HepG2 (cell line): ENCODE data around the gene NFKBIZ. TPM values are rescaled to one million over a fixed set of nuclear protein-coding genes. Genes with fewer than 3 reads are reported as not detected.

Experiments used
- ATAC-seq: fragments of 200-7000 bp; cut with Tn5 transposase; 3 replicates; pipeline ENCODE4 v1.9.1; 2020; ENCODE audit warnings: mild to moderate bottlenecking, moderate library complexity
- BruUV-seq: library from RNA; stranded (reverse); fragments of 400-500 nt; replicated peaks from 2 replicates; lab custom pipeline; 2021; lab: Mats Ljungman, UMichigan
- CTCF ChIA-PET: fragments of 300-600 bp; formaldehyde crosslinking; extraction: SDS; loops from one replicate; lab custom pipeline; 2021; ENCODE audit warnings: low total read pairs, inconsistent platforms, low intra/inter-chr PET ratio; lab: Yijun Ruan, JAX
- POLR2A ChIA-PET: fragments of 350-600 bp; sonication (Branson Sonifier 250); formaldehyde crosslinking; loops from one replicate; lab custom pipeline; 2020; ENCODE audit warnings: antibody characterized with exemption, inconsistent platforms; lab: Yijun Ruan, JAX
- DNase-seq: peaks from one replicate; pipeline ENCODE4 v3.0.0-alpha.2; 2015; ENCODE audit warnings: low spot score
- FAIRE-seq: peaks from 3 replicates; lab custom pipeline; 2011; peaks lifted over from hg19 to GRCh38; lab: Jason Lieb, UNC
- H2AFZ ChIP-seq: one replicate; pipeline ENCODE4 v1.6.1; 2011; ENCODE audit warnings: low read length, inconsistent platforms
- H3K27ac ChIP-seq: fragments of 300-600 bp; 3 replicates; pipeline ENCODE4 v1.8.0; 2011; ENCODE audit warnings: mixed run types, mild to moderate bottlenecking, mixed read lengths, low read length, inconsistent platforms; ENCODE audit not compliant: insufficient read depth; ENCODE audit errors: extremely low read length
- H3K27me3 ChIP-seq, 2 experiments: fragments of 200-600 bp in 1 of 2; 2 replicates in 1 of 2; 3 replicates in 1 of 2; pipeline versions ENCODE4 v1.6.0 to v1.8.0; 2011; ENCODE audit warnings: low read length in 2 of 2, mild to moderate bottlenecking in 2 of 2, moderate library complexity in 2 of 2, inconsistent platforms in 1 of 2; ENCODE audit not compliant: insufficient read depth in 2 of 2, control insufficient read depth in 1 of 2
- H3K36me3 ChIP-seq, 2 experiments: fragments of 200-600 bp in 1 of 2; replicated peaks in 1 of 2; 2 replicates in 1 of 2; 3 replicates in 1 of 2; pipeline versions ENCODE4 v1.5.1 to v1.8.0; 2011; ENCODE audit warnings: low read length in 2 of 2, inconsistent platforms in 1 of 2; ENCODE audit not compliant: insufficient read depth in 2 of 2, control insufficient read depth in 1 of 2
- H3K4me1 ChIP-seq: 2 replicates; pipeline ENCODE4 v1.5.1; 2012; ENCODE audit warnings: low read length, inconsistent platforms; ENCODE audit not compliant: insufficient read depth
- H3K4me2 ChIP-seq: 2 replicates; pipeline ENCODE4 v1.6.0; 2011; ENCODE audit warnings: low read depth, low read length, inconsistent platforms
- H3K4me3 ChIP-seq, 3 experiments: fragments of 200-600 bp in 1 of 3; sonication (generic), shearing (Covaris generic) in 1 of 3; replicated peaks in 1 of 3; 2 replicates each; pipeline ENCODE4 v1.5.1; 2011 to 2016; ENCODE audit warnings: low read length in 3 of 3, inconsistent platforms in 2 of 3, low read depth in 2 of 3, mild to moderate bottlenecking in 2 of 3, control low read depth in 1 of 3, mixed read lengths in 1 of 3; ENCODE audit not compliant: insufficient read depth in 1 of 3
- H3K79me2 ChIP-seq: one replicate; pipeline ENCODE4 v1.6.1; 2011; ENCODE audit warnings: low read length, inconsistent platforms; ENCODE audit not compliant: insufficient read depth
- H3K9ac ChIP-seq: 2 replicates; pipeline ENCODE4 v1.6.0; 2011; ENCODE audit warnings: mild to moderate bottlenecking, low read depth, low read length, inconsistent platforms; ENCODE audit not compliant: insufficient read depth
- H3K9me3 ChIP-seq: 2 replicates; pipeline ENCODE4 v1.5.1; 2012; ENCODE audit warnings: mild to moderate bottlenecking, low read length
- H4K20me1 ChIP-seq: 2 replicates; pipeline ENCODE4 v1.6.0; 2011; ENCODE audit warnings: inconsistent platforms, mild to moderate bottlenecking, low read length, moderate library complexity; ENCODE audit not compliant: insufficient read depth
- AGO2 ChIP-seq: fragments of 200-400 bp; formaldehyde crosslinking; optimal IDR thresholded peaks from 2 replicates; pipeline ENCODE3; 2017; ENCODE audit warnings: mild to moderate bottlenecking, low read depth, low read length, moderate library complexity
- CEBPG ChIP-seq: IDR thresholded peaks from 2 replicates; pipeline ENCODE4 v1.6.1; 2016
- E2F1 ChIP-seq: sonication (generic); formaldehyde crosslinking; IDR thresholded peaks from 2 replicates; pipeline ENCODE4 v1.5.0; 2020; ENCODE audit warnings: missing genetic modification reagents
- FOXO4 ChIP-seq: sonication (generic); formaldehyde crosslinking; conservative IDR thresholded peaks from 2 replicates; pipeline ENCODE4 v1.8.1; 2023; ENCODE audit warnings: missing genetic modification reagents
- HNF4G ChIP-seq, 2 experiments: sonication (generic) in 1 of 2; formaldehyde crosslinking in 1 of 2; IDR thresholded peaks; 2 replicates each; pipeline versions ENCODE4 v1.4.0 to v1.6.1; 2011 to 2020; ENCODE audit warnings: borderline replicate concordance in 2 of 2, low read depth in 2 of 2, mild to moderate bottlenecking in 2 of 2, low read length in 1 of 2, missing genetic modification reagents in 1 of 2, moderate library complexity in 1 of 2
- KLF6 ChIP-seq: IDR thresholded peaks from 2 replicates; pipeline ENCODE4 v1.8.0; 2016; ENCODE audit warnings: missing biosample characterization, missing genetic modification reagents
- MXD3 ChIP-seq: IDR thresholded peaks from 2 replicates; pipeline ENCODE4 v1.6.1; 2016; ENCODE audit warnings: mild to moderate bottlenecking, missing biosample characterization, missing genetic modification reagents
- NR3C1 ChIP-seq: sonication (generic); formaldehyde crosslinking; IDR thresholded peaks from 2 replicates; pipeline ENCODE4 v1.4.0; 2020; ENCODE audit warnings: missing genetic modification reagents
- POGK ChIP-seq: sonication (generic); formaldehyde crosslinking; conservative IDR thresholded peaks from 2 replicates; pipeline ENCODE4 v1.8.0; 2022; ENCODE audit warnings: mild to moderate bottlenecking, moderate library complexity, missing genetic modification reagents
- POLR2AphosphoS2 ChIP-seq: IDR thresholded peaks from 2 replicates; pipeline ENCODE4 v1.6.1; 2011; ENCODE audit warnings: low read depth, low read length, improper control_type of control experiment
- POLR2G ChIP-seq: fragments of 200-400 bp; formaldehyde crosslinking; IDR thresholded peaks from 2 replicates; pipeline ENCODE4 v1.6.1; 2018; ENCODE audit warnings: mild to moderate bottlenecking, low read depth, low read length, moderate library complexity
- RBFOX2 ChIP-seq: fragments of 200-400 bp; formaldehyde crosslinking; IDR thresholded peaks from 2 replicates; pipeline ENCODE4 v1.6.1; 2017; ENCODE audit warnings: low read depth, mild to moderate bottlenecking, low read length
- SAP130 ChIP-seq: IDR thresholded peaks from 2 replicates; pipeline ENCODE4 v1.6.1; 2016; ENCODE audit warnings: low read depth
- SCMH1 ChIP-seq: sonication (generic); formaldehyde crosslinking; IDR thresholded peaks from 2 replicates; pipeline ENCODE4 v1.9.0; 2021; ENCODE audit warnings: missing genetic modification reagents, mild to moderate bottlenecking, borderline replicate concordance
- SMAD3 ChIP-seq: sonication (generic); formaldehyde crosslinking; IDR thresholded peaks from 2 replicates; pipeline ENCODE4 v1.4.0; 2020; ENCODE audit warnings: missing genetic modification reagents
- SYNCRIP ChIP-seq: fragments of 200-400 bp; formaldehyde crosslinking; IDR thresholded peaks from 2 replicates; pipeline ENCODE4 v1.6.1; 2018; ENCODE audit warnings: mild to moderate bottlenecking, low read depth, low read length; ENCODE audit not compliant: insufficient read depth
- ZBTB21 ChIP-seq: sonication (generic); formaldehyde crosslinking; IDR thresholded peaks from 2 replicates; pipeline ENCODE4 v1.4.0; 2020; ENCODE audit warnings: missing genetic modification reagents
- ZNF225 ChIP-seq: sonication (generic); formaldehyde crosslinking; IDR thresholded peaks from 2 replicates; pipeline ENCODE4 v1.4.0; 2020; ENCODE audit warnings: mild to moderate bottlenecking, missing genetic modification reagents
- ZNF256 ChIP-seq: sonication (generic); formaldehyde crosslinking; conservative IDR thresholded peaks from 2 replicates; pipeline ENCODE4 v1.4.0; 2020; ENCODE audit warnings: missing genetic modification reagents
- ZNF792 ChIP-seq: IDR thresholded peaks from 2 replicates; pipeline ENCODE4 v1.6.1; 2016
- WGBS: methylation state at CpG from one replicate; pipeline ENCODE4 v1.1.6; 2017; ENCODE audit warnings: low lambda C conversion rate; 5-methylcytosine and 5-hydroxymethylcytosine counted together
- in situ Hi-C: cut with HindIII; loops from 2 replicates; pipeline ENCODE4 v1.10.0; 2017; ENCODE audit warnings: low pct_unique_long_range_greater_than_20kb; ENCODE audit not compliant: extremely low pct_ligation_motif_present
- intact Hi-C: fragments of 100-400 bp; cut with micrococcal nuclease; formaldehyde crosslinking; loops from one replicate; pipeline ENCODE4 v1.10.0; 2022; ENCODE audit not compliant: unreplicated experiment
- polyA plus RNA-seq, 8 experiments: library from polyadenylated mRNA; depleted of rRNA in 3 of 8; stranded (reverse) in 7 of 8; unstranded in 1 of 8; fragments of >200 nt; fragmentation: Illumina TruSeq in 4 of 8; extraction: Trizol in 4 of 8; gene quantifications; 2 replicates each; pipeline versions ENCODE4 v1.2.1 to v1.2.3, GENCODE V29; 2011 to 2016; ENCODE audit warnings: low read depth in 4 of 8, missing spikeins in 1 of 8, mixed read lengths in 1 of 8; ENCODE audit not compliant: insufficient read depth in 1 of 8
- total RNA-seq, 5 experiments: library from RNA; depleted of rRNA; stranded (reverse); fragments of >200 nt; fragmentation: Illumina TruSeq; extraction: Trizol; gene quantifications; 2 replicates each; pipeline ENCODE4 v1.2.3, GENCODE V29; 2016; ENCODE audit warnings: low read depth in 1 of 5

NFKBIZ gene
- total and polyA plus RNA-seq, 2 of the 13 experiments (the other 11 are each of a cell fraction or from before 2014, with no cell fraction given) = 25.9 to 60.6 TPM

- POLR2A ChIA-PET = interaction anchor here (0.8 to 1.9 kb wide), 4 partner anchors 11 to 38 kb away, joined by 3 to 11 read pairs (median 4); no protein-coding TSS in a partner anchor
- Histone ChIP-seq H2AFZ (no peak overlapping the region), H3K9me3 (no peaks in the 10 kb centered on the region), H4K20me1 (peaks cover 54% of the 10 kb centered on the region), H3K4me3 (peak overlapping the region; percentile 87 to 96 (median 95); a peak in 5 of 6 replicates), H3K9ac (no peak overlapping the region; the same call in 1 of the 2 replicates), H3K79me2 (peaks cover 29% of the 10 kb centered on the region), H3K36me3 (peaks cover 27 to 49% of the 10 kb centered on the region in 2 experiments), H3K27me3 (no peaks in the 10 kb centered on the region; a peak in 1 of 5 replicates), H3K4me2 (peak overlapping the region; percentile 84), H3K27ac (no peak overlapping the region), H3K4me1 (peaks cover 73% of the 10 kb centered on the region)
- 53% methylated on average over 6 of the region's 6 CpGs for WGBS
- DNase-seq (no peak), ATAC-seq (no peak), FAIRE-seq (peak; percentile 56)
- in situ Hi-C loops (no loop called here), intact Hi-C loops (loop anchor here (1.0 kb wide), 1 partner anchor 25 kb away; no protein-coding TSS in a partner anchor)
- CTCF ChIA-PET = no interaction called here
- BruUV-seq = no TSS peak
- TF ChIP-seq POLR2AphosphoS2 (no peak), SMAD3 (CRISPR knock-in tag) (0 out of 2 replicates have a peak, but pooled peaks have one; percentile 14), NR3C1 (CRISPR knock-in tag) (no peak), SAP130 (CRISPR knock-in tag) (peak; percentile 18; the same call in 1 of the 2 replicates), POLR2G (peak; percentile 27; the same call in 1 of the 2 replicates), SYNCRIP (no peak), FOXO4 (no peak), MXD3 (CRISPR knock-in tag) (no peak), POGK (CRISPR knock-in tag) (no peak), CEBPG (CRISPR knock-in tag) (peak; percentile 61), RBFOX2 (0 out of 2 replicates have a peak, but pooled peaks have one; percentile 33), ZNF256 (CRISPR knock-in tag) (no peak), AGO2 (no peak), HNF4G (IDR thresholded peaks at IDR 0.05; ENCODE audit: borderline replicate concordance, low read depth, low read length) (0 out of 2 replicates have a peak, but pooled peaks have one; percentile 54), HNF4G (CRISPR knock-in tag; IDR thresholded peaks at IDR 0.05; ENCODE audit: borderline replicate concordance, low read depth) (no peak), E2F1 (CRISPR knock-in tag) (no peak), ZNF792 (CRISPR knock-in tag) (no peak), ZBTB21 (CRISPR knock-in tag) (no peak), SCMH1 (CRISPR knock-in tag) (no peak), KLF6 (CRISPR knock-in tag) (no peak), ZNF225 (CRISPR knock-in tag) (no peak)
These were observed 2.8 kb downstream of the NFKBIZ start for GRCh38 chr3:101851850-101852714.
